Psoas muscle (tissue), 8 donors: ENCODE results near the gene CPD. TPM values are rescaled to one million over a fixed set of nuclear protein-coding genes. Genes with fewer than 3 reads are reported as not detected.
"Not testable (repeated sequence)": the region's sequence is repeated elsewhere in the genome, so short reads cannot be mapped to it uniquely, and the experiment has no call there.

Experiments used
- ATAC-seq, 4 donors: fragments of 200-7000 bp; cut with Tn5 transposase; one replicate each; pipeline ENCODE4 v1.9.1; 2020; ENCODE audit warnings: moderate library complexity in 3 of 4, mild to moderate bottlenecking in 2 of 4
- DNase-seq, 2 donors: peaks; one replicate each; pipeline ENCODE4 v3.0.0-alpha.2; 2020
- H3K27ac ChIP-seq: fragments of 200-600 bp; one replicate; pipeline ENCODE4 v1.8.0; 2022
- H3K27me3 ChIP-seq, 3 donors: fragments of 200-600 bp in 1 of 3; one replicate each; pipeline versions ENCODE4 v1.6.1 to v1.8.0; 2013 to 2022; ENCODE audit warnings: low read length in 2 of 3, mild to moderate bottlenecking in 2 of 3, moderate library complexity in 1 of 3; ENCODE audit not compliant: insufficient read depth in 3 of 3
- H3K36me3 ChIP-seq, 2 donors: fragments of 200-600 bp in 1 of 2; one replicate each; pipeline versions ENCODE4 v1.6.1 to v1.8.0; 2013 to 2022; ENCODE audit warnings: low read depth in 1 of 2, mild to moderate bottlenecking in 1 of 2, moderate library complexity in 1 of 2; ENCODE audit not compliant: insufficient read depth in 1 of 2
- H3K4me1 ChIP-seq: fragments of 200-600 bp; one replicate; pipeline ENCODE4 v1.8.0; 2022
- H3K4me3 ChIP-seq: fragments of 200-600 bp; one replicate; pipeline ENCODE4 v1.8.0; 2022; ENCODE audit warnings: mild to moderate bottlenecking
- H3K9me3 ChIP-seq: fragments of 200-600 bp; one replicate; pipeline ENCODE4 v1.8.0; 2022
- CTCF ChIP-seq: fragments of 200-600 bp; IDR thresholded peaks from one replicate; pipeline ENCODE4 v1.8.0; 2022; ENCODE audit warnings: antibody characterized with exemption
- WGBS, 3 donors: extraction: QIAGEN DNeasy Blood & Tissue Kit; methylation state at CpG; one replicate each; pipeline versions ENCODE4 v1.1.6 to v1.1.7; 2013; 5-methylcytosine and 5-hydroxymethylcytosine counted together
- intact Hi-C, 2 donors: fragments of 100-400 bp; cut with DNase I; formaldehyde crosslinking; loops; one replicate each; pipeline versions ENCODE4 v1.11.0 to v1.14.2; 2022
- polyA plus RNA-seq, 3 donors: library from polyadenylated mRNA; stranded (reverse); fragments of 200-250 nt; gene quantifications; one replicate each; pipeline ENCODE4 v1.2.3, GENCODE V29; 2013
- total RNA-seq, 4 donors: library from RNA; stranded (reverse); fragmentation: NEBNext Ultra II Directional in 2 of 4; extraction: Animal tissue kit (Norgen Biotek cat#: 25700) in 2 of 4; gene quantifications; one replicate each; pipeline versions ENCODE4 v1.2.1 to v1.2.4, GENCODE V29; 2021 to 2023
- donor health status: healthy with polysubstance abuse.
- donor health status: DM: no; HTN: no; CAD: no; lungs with moderate emphysema.
- donor health status: Bipolar disorder and iron deficiency.
- donor health status: healthy.
- donor health status: DM: yes; HTN: yes; CAD: no.
- donor health status: DM: no; HTN: no; CAD: no.
- donor health status: DM: no; HTN: no; CAD: no.
- donor health status: DM: yes; HTN: yes; CAD: no.

Gene CPD
- total and polyA plus RNA-seq, 7 donors = 5.6 to 29.3 (median 18.6) TPM

GRCh38 chr17:30341703-30342249 is 37.0 kb upstream of the CPD start:
- intact Hi-C loops = no loop called here
- H3K27me3 ChIP-seq = no peaks in the 10 kb centered on the region
- H3K27ac ChIP-seq = no peak overlapping the region
- 80 to 83% (median 82%) methylated on average over 5 of the region's 5 CpGs for WGBS, 3 donors
- H3K36me3 ChIP-seq = no peaks in the 10 kb centered on the region
- ATAC-seq (no peak), DNase-seq (no peak)
- H3K4me3 ChIP-seq = no peak overlapping the region
- H3K4me1 ChIP-seq = no peaks in the 10 kb centered on the region
- no peaks in the 10 kb centered on the region for H3K9me3 ChIP-seq
- no peak for TF ChIP-seq CTCF

- H3K27me3 ChIP-seq, H3K27ac ChIP-seq, H3K36me3 ChIP-seq, H3K9me3 ChIP-seq, DNase-seq, H3K4me1 ChIP-seq, H3K4me3 ChIP-seq, intact Hi-C loops, ATAC-seq: not testable (repeated sequence)
- 90 to 99% (median 94%) methylated on average over 3 of the region's 3 CpGs for WGBS, 3 donors
Observed at GRCh38 chr17:30343244-30343643, 35.5 kb upstream of the CPD start.

- 53 to 70% (median 61%) methylated on average over 4 of the region's 4 CpGs for WGBS, 3 donors
Observed at GRCh38 chr17:30343796-30344195, 34.9 kb upstream of the CPD start.

GRCh38 chr17:30344283-30345088 is 34.2 kb upstream of the CPD start:
- Histone ChIP-seq H3K4me3 (no peak overlapping the region), H3K4me1 (no peaks in the 10 kb centered on the region), H3K9me3 (no peaks in the 10 kb centered on the region), H3K27ac (no peak overlapping the region), H3K36me3 (no peaks in the 10 kb centered on the region), H3K27me3 (no peaks in the 10 kb centered on the region)
- ATAC-seq (peak; percentile 42 to 69 (median 62)), DNase-seq (no peak)
- no peak for TF ChIP-seq CTCF
- intact Hi-C loops = no loop called here
- WGBS, 3 donors = 34 to 36% (median 35%) methylated on average over 9 of the region's 9 CpGs

More at GRCh38 chr17:30343796-30344195, 34.9 kb upstream of the CPD start:
- Histone ChIP-seq H3K36me3 (no peaks in the 10 kb centered on the region), H3K27ac (no peak overlapping the region), H3K4me3 (no peak overlapping the region), H3K9me3 (no peaks in the 10 kb centered on the region), H3K4me1 (no peaks in the 10 kb centered on the region), H3K27me3 (no peaks in the 10 kb centered on the region)
- ATAC-seq (no peak), DNase-seq (no peak)
- TF ChIP-seq CTCF = no peak
- intact Hi-C loops = no loop called here

- Histone ChIP-seq H3K36me3 (no peaks in the 10 kb centered on the region), H3K27me3 (no peaks in the 10 kb centered on the region), H3K4me1 (no peaks in the 10 kb centered on the region), H3K9me3 (no peaks in the 10 kb centered on the region), H3K4me3 (no peak overlapping the region), H3K27ac (peak overlapping the region; percentile 10)
- intact Hi-C loops = no loop called here
- TF ChIP-seq CTCF = no peak
- 78 to 80% (median 79%) methylated on average over 2 of the region's 2 CpGs for WGBS, 3 donors
- ATAC-seq (no peak), DNase-seq (no peak)
Observed at GRCh38 chr17:30345089-30345433, 33.7 kb upstream of the CPD start.
